Measurements from ENCODE around the gene LSMEM2.
"Not testable (repeated sequence)": the region's sequence is repeated elsewhere in the genome, so short reads cannot be mapped to it uniquely, and the experiment has no call there.

Gene LSMEM2

DNA sequence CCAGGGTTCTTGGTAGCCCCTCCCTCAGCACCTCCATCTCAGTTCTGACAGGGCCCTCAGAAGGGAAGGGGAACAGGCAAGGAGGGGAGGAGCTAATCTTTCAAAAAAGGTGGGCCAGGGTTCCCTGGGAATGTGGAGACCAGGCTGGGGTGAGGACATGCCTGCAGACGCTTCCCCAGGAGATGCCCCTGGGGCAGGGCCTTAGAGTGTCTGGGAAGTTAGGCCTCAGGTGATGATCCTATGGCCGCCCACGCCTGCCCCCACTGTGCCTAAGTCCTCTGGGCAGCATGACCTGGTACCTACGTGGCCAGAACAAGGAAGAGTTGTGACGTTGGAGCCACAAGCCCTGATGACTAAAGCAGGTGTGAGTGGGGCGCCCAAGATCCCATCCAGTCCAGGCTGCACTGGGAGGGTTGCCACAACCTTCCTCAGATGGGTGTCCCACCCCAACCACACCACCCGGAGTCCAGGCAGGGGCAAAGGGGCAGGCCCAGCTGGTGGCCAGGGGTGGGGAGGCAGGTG, 13.9 kb upstream of the LSMEM2 start:
- DNase-seq (ENCODE audit: low read depth): no peak

DNA sequence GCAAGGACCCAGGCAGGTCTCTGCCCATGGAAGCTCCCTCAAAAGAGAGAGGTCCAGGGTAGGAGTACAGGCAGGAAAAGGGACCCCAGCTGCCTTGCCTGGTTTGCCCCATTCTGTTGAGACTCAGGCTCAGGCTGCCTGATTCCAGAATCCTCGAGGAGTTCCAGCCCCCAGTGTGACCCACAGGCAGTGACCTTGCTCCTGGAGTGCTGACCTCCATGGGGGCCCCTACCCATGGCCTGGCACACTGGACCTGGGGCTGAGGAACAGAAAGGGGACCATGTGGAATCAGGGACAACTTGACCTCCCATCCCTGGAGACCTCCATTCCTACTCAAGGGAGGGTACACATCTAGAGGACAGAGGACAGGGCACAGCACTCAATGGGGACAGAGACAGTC, 13.3 kb upstream of the LSMEM2 start:
- no peak for DNase-seq (ENCODE audit: low read depth)

DNA sequence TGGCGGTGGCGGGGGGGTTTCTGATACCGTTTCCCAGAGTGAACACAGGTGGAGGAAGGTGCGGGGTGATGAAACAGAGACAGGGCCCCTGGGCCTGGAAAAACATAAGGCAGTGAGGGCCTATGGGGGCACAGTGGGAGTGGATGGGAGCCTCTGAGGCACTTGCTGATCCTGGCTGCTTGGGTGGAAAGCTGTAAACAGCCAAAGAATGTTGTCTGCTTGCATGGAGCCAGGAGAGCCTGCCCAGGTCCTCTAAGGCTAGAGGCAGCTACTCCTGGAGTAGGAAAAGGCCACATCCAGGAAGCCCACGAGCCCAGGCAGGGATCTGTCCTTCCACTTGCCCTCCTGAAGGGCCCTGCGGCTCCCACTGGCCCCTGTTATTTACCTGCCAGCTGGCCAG, 12.9 kb upstream of the LSMEM2 start:
- no peak for DNase-seq (ENCODE audit: low read depth)

DNA sequence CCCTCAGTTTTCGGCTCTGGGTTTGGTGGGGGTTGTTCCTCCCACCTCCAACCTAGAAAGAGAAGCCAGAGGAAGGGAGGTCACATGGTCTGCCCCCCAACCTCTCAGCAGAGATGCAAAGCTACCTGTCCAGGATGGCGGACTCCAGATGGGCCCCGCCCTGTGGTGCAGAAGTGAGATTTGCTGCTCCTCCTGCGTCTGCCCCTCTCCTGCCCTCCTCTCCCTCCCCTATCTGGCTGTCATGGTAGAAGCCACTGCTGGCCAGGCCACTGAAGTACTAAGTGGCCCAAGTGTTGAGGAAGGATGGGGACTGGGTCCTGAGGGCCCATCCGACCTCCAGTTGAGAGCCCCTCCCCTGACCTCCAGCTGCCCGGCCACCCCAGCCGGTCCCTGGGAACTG, 12.1 kb upstream of the LSMEM2 start:
- no peak for DNase-seq (ENCODE audit: low read depth)

DNA sequence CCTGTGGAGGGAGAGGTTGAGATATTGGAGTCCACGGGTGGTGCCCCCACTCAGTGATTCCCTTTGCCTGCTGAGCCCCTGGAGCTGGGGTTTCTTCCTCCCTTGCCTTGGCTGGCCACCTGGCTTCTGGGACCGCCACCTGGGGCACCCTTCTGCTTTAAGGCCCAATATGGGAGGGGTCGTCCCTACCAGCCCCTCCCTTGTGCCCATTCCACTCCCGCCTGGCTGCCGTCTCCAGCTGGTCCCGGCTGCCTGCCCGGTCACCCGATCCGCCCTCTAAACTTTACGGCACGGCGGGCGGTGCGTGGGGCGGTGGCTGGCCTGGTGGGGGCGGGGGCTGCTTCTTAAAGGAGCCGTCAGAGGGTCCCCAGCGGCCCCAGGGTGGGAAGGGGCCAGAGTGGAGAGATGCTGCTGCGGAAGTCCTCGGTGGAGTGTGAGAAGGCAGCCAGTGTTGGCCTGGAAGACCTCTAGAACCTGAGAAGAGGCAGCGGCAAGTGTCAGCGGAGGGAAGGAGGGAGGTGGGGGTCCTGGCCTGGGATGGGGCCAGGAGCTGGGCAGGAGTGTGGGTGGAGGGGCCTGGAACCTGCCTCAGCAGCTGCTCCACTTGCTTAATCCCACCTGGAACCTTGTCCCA, 11.5 kb upstream of the LSMEM2 start:
- DNase-seq (ENCODE audit: low read depth): no peak

DNA sequence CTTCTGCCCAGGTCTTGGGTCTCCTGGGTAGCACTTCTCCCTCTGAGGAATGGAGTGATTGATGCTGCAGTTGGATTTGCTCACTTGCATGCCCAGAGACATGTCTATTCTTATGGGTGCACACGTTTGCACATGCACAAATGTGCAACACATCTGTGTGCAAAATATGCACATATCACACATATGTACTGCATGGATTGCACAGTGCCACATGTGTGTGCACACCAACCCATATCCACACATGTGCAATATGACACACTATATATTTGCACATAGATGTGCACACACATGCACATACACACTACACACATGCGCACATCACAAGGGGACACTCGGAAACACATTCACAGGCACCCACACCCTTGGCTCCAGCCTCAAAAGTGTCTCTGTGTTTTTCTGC, 10.6 kb upstream of the LSMEM2 start:
- no peak for DNase-seq (ENCODE audit: low read depth)

DNA sequence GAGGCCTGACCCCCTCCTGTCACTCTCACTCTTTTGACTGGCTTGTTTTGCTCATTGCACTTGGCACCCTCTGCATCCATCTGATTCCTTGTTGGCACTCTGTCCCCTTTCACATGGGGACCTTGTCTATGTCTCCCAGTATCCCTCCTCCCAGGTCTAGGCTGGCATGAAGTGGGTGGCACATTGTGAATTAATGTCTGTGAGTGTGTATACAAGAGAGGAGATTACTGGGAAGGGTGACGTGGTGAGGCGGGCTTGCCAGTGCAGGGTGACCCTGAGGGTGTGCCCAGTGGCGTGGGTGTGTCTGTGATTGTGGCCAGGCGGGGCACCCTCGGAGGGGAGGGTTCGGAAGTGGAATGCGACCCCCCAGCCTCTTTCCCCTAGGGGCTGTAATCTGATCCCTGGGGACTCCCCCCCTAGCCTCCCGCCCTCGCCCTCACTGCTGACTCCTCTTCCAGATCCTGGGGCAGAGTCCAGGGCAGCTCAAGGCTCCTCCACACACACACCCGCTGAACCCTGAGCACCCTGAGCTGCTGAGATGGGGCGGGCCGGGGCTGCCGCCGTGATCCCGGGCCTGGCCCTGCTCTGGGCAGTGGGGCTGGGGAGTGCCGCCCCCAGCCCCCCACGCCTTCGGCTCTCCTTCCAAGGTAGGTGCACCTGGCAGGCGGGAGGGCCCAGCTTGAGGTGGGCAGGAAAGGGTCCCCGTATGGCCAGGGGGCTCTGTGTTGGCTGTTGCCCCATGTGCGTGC, 10.0 kb upstream of the LSMEM2 start, which contains the start of gene SEMA3B:
Gene SEMA3B, plus strand, starts transcription at position 445 of the 749 bp plus-strand sequence. Its CDS starts 94 bp downstream, at position 539.
- DNase-seq (ENCODE audit: low read depth): no peak

DNA sequence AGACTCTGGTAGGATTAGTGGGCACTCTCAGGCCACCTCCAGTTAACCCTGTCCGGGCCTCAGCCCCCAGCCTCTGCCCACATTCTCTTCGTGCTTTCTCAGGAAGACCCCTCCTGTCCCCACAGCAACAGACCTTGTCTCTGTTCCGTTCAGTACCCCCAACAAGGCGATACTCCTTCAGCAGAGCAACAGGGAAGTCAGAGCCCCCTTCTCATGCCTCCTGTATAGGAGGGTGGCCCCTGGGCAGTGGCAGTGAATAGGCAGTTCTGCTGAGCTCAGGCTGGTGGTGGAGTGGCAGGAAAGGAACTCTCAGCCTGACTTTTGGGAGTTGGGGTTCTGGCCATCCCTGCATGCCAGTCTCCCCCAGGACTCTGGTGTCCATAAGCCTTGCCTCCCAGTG, 9.4 kb upstream of the LSMEM2 start:
- no peak for DNase-seq (ENCODE audit: low read depth)

DNA sequence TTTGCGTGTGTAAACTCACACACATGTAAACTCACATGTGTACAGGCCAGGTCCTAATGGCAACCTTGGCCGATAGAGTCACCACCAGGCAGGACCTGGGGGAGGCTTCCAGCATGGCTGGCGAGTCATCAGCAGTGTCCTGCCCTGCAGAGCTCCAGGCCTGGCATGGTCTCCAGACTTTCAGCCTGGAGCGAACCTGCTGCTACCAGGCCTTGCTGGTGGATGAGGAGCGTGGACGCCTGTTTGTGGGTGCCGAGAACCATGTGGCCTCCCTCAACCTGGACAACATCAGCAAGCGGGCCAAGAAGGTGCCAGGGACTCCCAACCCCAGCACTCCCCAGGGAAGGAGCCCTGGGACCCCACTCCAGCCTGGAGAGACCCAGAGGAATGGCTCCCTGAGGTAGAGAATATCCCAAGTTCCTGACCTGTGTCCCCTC, 8.9 kb upstream of the LSMEM2 start:
- DNase-seq (ENCODE audit: low read depth): no peak

DNA sequence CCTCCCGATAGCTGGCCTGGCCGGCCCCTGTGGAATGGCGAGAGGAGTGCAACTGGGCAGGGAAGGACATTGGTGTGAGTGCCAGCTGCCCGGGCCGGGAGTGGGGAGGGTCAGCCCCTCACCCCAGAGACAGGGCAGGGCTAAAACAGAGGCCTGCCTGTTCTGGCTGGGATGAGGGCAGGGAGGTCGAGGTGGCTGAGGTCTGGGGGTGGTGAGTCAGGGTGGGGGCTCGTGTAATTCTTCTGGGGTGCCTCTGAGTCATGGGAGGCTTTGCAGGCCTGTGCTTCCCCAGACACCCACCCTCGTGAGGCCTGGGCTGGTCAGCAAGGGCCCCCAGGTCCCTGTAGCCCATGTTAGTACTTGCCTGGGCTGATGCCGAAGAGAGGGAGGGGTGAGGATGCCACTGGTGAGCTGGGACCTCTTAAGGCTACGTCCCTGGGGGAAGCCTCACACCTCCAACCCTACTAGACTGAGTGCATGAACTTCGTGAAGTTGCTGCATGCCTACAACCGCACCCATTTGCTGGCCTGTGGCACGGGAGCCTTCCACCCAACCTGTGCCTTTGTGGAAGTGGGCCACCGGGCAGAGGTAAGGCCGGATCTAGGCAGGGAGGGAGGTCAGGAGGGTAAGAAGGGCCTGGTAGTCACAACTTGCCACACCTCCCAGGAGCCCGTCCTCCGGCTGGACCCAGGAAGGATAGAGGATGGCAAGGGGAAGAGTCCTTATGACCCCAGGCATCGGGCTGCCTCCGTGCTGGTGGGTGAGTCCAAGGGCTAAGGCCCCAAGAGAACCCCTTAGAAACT, 8.3 kb upstream of the LSMEM2 start:
- DNase-seq (ENCODE audit: low read depth): no peak

DNA sequence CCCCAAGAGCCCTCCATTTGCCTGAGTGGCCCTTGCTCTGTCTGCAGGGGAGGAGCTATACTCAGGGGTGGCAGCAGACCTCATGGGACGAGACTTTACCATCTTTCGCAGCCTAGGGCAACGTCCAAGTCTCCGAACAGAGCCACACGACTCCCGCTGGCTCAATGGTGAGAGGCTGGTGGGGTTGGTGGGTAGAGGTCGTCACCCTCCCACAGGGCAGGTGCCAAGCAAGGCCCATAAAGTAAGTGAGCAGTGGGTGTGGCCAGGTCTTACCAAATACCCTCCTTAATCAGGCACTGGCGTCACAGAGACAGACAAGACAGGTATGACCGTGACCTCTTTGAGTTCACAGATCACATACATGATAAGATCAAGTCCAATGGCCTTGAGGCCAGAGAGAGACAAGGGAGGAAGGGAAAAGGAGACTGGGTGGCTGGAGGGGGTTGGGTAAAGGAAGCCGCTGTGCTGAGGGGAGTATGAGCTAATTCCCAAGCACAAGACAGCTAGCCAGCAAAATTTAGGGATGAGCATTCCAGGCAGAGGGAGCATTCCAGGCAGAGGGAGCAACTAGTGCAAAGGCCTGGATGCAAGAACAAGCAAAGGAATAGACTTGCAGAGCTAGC, 7.5 kb upstream of the LSMEM2 start:
- DNase-seq (ENCODE audit: low read depth): no peak

DNA sequence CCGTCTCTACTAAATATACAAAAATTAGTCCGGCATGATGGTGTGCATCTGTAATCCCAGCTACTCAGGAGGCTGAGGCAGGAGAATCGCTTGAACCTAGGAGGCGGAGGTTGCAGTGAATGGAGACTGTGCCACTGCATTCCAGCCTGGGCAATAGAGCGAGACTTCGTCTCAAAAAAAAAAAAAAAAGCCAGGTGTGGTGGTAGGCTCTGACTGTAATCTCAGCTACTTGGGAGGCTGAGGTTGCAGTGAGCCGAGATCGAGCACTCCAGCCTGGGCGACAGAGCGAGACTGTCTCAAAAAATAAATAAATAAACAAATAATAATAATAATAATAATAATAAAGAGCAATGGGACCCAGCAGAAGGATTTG, 6.4 kb upstream of the LSMEM2 start:
- not testable (repeated sequence) for DNase-seq (ENCODE audit: low read depth)

DNA sequence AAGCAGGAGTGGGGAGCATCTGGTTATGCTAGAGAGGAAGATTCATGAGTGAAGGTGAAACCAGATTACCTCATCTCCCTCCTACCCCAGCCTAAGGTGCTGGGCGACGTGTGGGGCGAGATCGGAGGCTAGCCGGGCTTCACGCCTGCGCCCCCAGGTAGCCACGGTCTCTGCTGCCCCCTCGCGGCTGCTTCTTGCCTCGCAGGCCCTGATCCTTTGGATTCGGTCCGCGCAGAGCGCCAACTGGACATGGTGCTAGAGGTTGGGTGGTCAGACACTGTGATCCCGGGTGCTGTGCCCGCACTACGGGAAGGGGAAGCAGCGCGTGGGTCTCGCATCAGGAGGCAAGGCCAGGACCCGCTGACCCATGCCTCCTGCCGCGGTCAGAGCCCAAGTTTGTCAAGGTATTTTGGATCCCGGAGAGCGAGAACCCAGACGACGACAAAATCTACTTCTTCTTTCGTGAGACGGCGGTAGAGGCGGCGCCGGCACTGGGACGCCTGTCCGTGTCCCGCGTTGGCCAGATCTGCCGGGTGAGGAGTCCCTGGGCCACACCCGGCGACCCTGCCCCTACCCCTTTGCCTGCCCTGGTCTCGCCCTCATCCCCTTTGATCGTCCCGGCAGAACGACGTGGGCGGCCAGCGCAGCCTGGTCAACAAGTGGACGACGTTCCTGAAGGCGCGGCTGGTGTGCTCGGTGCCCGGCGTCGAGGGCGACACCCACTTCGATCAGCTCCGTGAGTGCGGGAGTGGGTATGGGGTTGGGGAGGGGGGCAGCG, 5.8 kb upstream of the LSMEM2 start:
- peak; percentile 84 for DNase-seq (ENCODE audit: low read depth)

DNA sequence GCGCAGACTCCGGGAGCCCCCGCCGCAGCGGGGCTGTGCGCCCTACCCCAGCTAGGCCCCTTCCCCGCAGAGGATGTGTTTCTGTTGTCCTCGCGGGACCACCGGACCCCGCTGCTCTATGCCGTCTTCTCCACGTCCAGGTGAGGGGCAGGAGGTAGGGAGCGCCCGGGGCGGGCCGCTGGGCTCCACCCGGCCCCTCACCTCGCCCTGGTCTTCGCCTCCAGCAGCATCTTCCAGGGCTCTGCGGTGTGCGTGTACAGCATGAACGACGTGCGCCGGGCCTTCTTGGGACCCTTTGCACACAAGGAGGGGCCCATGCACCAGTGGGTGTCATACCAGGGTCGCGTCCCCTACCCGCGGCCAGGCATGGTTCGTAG, 5.2 kb upstream of the LSMEM2 start:
- no peak for DNase-seq (ENCODE audit: low read depth)

DNA sequence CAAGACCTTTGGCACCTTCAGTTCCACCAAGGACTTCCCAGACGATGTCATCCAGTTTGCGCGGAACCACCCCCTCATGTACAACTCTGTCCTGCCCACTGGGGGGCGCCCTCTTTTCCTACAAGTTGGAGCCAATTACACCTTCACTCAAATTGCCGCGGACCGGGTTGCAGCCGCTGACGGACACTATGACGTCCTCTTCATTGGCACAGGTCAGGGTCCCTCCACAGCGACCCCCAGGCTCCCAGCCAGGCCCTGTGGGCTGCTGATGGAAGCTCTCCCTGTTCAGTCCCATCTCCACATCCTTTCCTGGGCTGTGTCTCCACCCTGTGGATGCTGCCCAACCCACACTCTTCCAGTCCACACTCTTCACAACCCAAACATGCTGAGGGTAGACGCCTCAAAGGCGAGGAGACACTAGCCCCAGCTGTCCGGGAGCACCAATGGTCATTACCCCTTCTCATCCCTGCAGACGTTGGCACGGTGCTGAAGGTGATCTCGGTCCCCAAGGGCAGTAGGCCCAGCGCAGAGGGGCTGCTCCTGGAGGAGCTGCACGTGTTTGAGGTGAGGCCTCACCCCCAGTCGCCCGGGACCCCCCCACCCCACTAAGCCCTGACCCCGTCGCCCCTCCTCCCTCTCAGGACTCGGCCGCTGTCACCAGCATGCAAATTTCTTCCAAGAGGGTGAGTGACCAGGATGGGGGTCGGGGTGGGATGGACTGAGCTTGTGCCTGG, 4.3 kb upstream of the LSMEM2 start:
- DNase-seq (ENCODE audit: low read depth): peak; percentile 54

DNA sequence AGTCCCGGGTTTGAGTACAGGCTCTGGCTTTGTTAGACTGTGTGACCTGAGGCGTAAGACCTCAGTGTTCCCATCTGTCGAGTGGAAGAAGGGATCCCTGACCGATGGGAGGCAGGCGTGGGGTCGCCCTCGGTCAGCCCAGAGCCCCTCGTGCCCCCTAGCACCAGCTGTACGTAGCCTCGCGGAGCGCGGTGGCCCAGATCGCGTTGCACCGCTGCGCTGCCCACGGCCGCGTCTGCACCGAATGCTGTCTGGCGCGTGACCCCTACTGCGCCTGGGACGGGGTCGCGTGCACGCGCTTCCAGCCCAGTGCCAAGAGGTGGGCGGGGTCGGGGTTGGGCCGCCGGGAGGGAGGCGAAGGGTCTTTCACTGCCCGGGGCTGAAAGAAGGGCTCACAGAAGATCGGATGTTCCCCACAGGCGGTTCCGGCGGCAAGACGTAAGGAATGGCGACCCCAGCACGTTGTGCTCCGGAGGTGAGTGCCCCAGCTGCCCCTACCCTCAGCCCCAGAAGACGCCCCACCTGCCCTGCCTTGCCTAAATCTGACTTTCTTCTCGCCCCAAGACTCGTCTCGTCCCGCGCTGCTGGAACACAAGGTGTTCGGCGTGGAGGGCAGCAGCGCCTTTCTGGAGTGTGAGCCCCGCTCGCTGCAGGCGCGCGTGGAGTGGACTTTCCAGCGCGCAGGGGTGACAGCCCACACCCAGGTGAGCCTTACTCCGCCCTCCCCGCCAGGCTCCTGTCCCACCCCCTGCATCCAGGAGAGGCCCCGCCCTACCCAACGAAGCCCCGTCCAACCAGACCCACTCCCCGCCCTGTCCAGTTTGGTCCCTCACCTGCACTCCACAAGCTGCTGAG, 3.5 kb upstream of the LSMEM2 start:
- no peak for DNase-seq (ENCODE audit: low read depth)

DNA sequence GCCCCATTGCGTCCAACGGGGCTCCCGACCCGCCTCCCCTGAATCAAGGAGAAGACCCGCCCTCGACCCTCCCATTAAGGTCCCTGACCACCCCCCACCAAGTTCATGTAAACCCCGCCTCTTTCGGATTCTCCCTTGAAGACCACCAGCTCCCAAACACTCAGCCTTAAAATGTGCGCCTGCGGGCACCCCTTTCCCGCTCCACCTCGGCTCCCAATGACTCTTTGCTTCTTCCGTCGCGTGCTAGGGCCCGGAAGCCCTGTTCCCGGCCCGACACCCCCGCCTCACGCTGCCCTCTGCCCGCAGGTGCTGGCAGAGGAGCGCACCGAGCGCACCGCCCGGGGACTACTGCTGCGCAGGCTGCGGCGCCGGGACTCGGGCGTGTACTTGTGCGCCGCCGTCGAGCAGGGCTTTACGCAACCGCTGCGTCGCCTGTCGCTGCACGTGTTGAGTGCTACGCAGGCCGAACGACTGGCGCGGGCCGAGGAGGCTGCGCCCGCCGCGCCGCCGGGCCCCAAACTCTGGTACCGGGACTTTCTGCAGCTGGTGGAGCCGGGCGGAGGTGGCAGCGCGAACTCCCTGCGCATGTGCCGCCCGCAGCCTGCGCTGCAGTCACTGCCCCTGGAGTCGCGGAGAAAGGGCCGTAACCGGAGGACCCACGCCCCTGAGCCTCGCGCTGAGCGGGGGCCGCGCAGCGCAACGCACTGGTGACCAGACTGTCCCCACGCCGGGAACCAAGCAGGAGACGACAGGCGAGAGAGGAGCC, 2.7 kb upstream of the LSMEM2 start:
- DNase-seq (ENCODE audit: low read depth): no peak

DNA sequence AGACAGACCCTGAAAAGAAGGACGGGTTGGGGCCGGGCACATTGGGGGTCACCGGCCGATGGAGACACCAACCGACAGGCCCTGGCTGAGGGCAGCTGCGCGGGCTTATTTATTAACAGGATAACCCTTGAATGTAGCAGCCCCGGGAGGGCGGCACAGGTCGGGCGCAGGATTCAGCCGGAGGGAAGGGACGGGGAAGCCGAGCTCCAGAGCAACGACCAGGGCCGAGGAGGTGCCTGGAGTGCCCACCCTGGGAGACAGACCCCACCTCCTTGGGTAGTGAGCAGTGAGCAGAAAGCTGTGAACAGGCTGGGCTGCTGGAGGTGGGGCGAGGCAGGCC, 2.2 kb upstream of the LSMEM2 start:
- no peak for DNase-seq (ENCODE audit: low read depth)

Data from stimulated activated CD8-positive, alpha-beta memory T cell treated with anti-CD3 and anti-CD28 coated beads, Interleukin-15, amount 100 ng/mL, for 1 hour (primary cell).